GM19328 (cell line): ENCODE results near the gene MGLL.

Source experiments
- ATAC-seq: cut with Tn5 transposase; IDR thresholded peaks from one replicate; pipeline ENCODE4 v1.9.1; 2021; ENCODE audit warnings: mild to moderate bottlenecking, moderate library complexity; ENCODE audit not compliant: unreplicated experiment

MGLL gene

DNA sequence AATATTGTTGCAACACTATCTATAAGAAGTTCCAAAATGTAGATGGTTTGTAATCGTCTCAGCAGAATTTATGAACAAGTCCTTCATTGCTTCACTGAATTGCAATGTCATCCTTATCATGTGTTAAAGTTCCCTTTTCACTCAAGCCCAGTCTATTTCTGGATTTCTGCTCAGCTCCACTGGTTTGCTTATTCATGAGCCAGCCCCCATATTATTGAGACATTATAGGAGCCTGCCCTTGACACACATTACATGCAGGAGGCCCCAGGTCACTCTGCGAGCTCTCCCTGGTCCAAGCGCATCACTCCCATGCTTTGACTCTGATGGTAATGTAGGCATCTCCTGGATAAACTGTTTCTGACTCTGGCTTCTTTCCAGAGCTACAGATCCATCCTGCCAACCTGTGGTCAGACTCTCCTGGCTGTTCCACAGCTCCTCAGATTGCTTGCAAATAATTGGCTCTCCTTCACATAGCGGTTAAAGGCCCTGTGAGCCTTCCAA, 92.7 kb downstream of the MGLL start:
- no peak for ATAC-seq

DNA sequence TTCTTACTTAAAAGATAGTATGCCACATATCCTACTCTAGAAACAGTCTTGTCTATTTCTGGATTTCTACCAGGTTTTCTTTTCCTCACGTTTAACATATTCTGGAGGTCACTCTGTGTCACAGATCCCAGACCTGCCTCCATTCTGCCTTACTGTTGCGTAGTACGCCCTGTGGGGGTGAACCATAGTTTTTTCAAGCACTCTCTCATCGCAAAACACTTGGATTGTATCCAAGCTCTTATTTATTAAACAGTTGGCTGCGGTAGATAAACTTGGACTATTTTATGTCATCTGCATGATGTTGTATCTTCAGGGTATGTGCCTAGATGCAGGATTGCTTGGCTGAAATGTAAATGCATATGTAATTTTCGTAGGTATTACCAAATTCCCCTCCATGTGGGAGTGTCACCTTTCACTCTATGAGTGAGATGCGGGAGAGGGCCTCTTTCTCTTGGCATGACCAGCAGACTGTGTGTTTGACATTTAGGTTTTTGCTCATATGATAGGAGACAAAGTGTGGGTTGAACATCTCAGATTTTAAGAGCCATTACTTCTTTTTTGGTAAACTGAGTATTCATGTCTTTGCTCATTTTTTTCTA, 93.8 kb downstream of the MGLL start:
- ATAC-seq = no peak

DNA sequence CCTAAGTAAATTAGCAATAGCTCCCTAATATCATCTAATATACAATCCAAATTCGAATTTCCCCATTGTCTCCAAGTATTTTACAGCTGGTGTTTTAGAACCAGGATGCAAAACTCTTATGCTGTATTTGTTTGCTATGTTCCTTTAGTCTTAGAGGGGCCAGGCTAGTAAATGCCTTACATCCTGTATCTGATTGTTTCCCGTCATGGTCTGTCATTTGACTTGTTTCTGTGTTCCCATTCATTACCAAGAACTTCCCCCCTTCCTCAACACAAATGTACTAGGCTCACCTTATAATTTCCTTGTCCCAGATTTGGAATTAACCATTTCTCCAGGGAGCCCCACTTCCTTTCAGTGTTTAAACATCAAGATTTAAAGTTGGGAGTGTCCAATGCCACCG, 95.4 kb downstream of the MGLL start:
- no peak for ATAC-seq

DNA sequence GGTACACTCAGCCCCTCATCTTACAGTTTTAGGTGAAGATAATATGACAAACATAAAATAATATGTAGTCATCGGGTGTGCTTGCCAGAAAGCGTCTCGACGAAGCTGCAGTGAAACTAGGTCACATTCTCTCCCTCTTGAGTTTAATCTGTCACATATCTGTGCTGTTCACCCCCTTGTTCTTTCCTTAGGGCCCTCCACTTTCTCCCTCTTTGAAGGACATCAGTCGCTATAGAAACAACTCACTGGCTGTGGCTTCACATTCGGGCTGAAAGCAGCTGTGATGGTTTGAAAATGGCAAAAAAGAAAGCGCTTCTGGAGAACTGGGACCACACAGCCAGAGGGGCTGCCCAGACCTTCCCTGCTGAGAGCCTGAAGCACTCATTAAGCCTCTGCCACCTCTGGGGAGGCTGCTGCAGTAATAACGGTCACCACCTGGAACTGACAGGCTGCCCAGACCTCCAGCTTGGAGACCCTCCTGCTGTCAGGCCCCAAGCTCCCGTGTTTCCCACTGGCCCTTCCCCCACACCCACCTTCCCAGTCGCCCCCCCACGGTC, 99.2 kb downstream of the MGLL start:
- ATAC-seq = no peak

DNA sequence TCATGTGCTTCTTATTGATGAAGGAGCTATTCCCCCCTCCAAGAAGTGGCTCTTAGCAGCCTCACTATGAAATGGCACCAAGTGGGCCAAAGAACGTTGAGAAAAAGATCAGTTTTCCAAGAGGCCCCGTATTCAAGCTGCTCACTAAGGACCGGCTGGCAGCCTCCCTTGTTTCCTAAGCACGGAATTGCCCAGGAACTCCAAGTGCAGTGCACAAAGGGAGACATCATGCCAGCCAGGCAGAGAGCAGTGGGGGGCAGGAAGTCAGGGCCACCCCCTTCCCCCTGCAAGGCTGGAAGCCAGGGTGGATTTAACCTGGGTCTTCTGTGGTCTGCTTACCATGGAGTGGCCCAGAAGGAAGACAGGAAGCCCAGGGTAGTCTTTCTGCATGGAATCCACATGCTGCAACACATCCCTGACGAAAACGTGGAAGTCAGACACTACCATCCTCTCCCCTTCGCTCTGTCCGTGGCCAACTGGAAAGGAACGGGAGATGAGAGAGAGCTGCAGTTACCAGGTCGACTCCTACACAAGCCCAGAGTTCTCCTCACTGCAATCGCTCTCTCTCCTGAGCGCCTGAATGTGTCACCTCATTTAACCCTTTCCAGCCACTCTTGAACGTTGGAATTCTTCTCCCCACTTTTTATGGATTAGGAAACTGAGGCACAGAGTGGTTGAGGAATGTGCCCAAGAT, 100.1 kb downstream of the MGLL start:
- no peak for ATAC-seq

DNA sequence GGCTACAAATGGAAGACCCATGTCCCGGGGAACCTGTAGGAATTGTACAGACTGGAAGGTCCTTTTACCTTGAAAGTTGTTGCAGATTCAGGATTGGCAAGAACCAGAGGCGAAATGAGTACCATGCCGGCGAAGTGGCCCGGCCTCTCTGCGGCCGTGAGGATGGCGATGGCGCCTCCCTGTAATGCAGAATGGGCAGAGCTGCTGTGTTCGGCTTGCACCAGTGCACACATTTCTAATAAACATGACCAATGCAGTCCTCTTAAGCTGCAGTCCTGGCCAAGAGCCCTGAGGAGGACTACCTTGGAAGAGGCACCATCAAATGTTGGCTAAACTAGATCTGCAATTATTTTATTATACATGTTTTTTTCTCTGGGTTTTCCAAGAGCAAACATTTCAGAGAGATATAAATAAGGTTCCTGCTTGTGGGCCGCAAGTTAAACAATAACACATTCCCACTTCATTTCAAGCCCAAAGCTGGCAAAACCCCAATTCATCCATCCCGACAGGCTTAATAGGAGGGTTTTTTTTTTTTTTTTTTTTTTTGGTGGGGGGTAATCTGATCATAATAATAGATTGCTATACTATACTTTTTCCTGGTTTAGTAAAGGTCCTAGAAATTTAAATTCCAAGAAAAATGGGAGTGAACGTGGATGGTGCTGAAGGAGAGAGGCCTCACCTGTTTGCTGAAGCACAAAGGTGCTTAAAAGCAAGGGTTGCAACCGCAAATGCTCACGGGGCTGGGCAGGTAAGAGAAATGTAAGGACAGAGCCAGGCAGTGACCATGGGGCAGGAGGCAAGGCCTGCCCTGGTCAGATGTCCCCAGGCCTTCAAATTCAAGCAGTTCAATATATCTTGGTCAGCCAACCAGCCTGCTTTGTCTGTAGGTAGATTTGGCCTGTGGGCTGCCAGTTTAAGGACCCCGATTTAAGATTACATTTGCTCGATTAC, 101.1 kb downstream of the MGLL start:
- ATAC-seq = no peak

DNA sequence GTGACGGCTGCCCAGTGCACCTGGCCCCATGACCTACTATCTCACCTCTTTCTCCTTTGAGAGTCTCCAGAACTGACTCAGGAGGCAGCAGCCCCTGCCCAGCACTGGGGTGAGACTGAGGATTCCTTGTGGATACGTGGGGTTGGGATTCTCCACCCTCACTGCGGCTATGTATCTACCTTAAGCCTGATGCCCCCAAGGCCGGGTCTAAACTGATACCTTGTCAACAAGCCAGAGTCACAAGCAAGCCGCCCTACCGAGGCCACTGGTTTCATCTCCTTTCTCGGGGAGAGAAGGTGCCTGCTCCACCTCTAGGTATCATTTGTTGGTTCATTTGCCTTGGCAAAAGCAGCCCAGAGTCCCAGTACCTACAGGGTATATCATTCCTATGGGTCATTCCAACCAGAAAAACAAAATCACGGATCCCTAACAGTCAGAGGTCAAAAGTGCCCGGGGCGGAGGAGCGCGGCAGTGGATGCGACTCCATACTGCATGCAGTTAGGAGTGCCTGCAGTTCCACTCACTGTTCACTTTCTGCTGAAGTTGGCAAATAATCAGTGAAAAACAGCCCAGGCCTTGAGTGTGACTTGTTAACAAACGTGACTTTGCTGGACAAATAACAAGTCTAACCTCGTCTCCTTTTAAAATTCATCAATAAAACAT, 102.0 kb downstream of the MGLL start:
- no peak for ATAC-seq

DNA sequence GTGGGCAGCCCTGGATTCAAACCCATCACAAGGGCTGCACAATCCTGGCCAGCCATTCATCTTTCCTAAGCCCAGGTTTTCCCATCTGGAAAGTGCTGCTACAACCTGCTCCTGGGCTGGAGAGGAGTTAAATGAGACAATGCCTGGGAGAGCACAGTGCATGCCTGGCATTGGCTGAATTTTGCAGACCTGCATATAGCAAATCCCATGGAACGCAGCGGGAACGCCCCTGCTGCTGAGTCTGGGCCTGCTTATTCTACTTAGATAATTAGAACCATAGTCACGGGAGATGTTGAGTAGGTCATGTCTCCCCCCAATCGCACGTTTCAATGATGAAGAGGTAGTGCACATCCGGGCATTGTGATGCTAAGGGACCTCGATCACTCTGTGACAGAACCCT, 102.9 kb downstream of the MGLL start:
- no peak for ATAC-seq

DNA sequence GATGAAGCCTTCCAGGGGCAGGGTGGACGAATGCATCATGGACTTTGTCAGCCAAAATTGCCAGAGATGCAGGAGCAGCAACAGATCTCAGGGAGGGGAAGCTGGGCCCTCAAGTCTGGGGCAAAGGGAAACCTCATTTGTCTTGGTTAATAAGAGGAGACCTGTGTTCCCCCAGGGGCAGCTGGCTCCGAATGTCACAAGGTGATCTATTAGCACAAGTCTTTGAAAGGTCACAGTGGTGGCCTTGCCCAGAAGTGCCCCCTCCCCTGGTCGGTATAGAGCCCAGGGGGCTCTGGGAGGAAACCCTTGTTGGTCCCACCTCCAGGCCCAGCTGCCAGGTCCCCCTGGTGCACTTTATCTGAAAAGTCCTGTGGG, 103.4 kb downstream of the MGLL start:
- no peak for ATAC-seq

DNA sequence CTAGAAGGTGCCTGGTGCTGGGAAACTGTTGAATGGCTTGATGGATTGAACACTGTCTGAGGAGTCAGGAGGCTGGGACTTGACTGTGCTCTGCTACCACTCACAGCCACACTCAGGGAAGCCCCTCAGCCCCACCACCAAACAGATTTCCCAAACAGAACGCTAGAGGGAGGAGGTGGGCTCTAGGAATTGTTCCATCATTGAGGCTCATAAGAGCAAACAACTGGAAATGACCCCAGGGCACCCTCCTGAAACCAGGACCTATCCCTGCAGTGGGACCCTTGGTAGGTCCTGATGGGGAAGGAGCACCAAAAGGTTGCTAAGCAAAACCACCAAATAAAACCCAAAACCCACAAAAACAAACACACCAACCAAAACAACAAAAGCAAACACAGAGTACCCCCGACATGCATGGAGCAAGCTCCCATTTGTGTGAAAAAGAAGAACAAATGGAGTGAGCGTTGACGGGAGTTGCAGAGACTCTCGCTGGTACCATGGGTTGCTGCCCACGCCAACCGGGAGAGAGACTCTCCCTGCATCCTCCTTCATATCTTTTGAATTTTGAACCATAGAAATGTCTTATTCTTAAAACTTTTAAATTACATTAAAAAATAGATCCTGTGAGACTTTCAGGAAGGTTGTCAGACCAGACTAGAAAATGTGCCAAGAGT, 103.9 kb downstream of the MGLL start:
- no peak for ATAC-seq

DNA sequence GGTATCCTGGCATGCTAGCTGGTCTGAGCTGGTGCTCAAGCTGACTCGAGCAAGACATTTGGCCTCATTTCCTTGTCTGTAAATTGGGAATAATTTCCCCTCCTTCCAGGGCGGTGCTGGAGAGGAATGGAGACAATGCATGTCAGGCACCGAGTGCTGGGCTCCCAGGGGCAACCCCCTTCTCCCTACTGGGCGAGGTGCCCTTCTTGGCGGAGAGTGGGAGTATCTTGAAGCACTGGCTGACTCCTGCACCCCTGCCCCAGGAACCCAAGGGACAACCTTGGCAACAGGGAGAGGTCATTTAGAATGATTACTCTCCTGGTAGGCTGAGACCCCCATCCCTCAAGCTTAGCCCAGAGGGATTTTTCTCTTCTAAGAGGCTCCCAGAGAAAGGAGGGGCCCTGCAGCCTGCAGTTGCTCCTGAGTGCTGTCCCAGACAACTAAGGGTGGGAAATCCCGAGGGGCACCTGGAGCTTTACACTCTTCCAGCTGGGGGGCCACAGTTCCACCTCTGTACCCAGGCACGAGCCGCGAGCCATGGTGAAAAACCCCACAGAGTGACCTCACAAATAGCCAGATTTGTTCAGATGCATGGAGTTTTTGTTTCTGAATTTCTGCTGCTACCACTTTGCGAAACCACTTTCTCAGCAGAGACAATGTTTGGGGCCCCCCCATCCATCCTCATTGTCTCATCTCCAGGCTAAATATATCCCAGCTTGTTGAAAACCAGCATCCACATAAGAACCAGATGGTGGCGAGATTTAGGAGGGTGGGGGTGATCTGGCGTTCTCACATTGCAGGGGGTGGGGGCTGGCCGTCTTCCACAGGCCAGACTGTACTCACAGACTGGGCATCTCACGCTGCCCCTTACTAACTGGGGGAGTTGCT, 104.7 kb downstream of the MGLL start:
- no peak for ATAC-seq

DNA sequence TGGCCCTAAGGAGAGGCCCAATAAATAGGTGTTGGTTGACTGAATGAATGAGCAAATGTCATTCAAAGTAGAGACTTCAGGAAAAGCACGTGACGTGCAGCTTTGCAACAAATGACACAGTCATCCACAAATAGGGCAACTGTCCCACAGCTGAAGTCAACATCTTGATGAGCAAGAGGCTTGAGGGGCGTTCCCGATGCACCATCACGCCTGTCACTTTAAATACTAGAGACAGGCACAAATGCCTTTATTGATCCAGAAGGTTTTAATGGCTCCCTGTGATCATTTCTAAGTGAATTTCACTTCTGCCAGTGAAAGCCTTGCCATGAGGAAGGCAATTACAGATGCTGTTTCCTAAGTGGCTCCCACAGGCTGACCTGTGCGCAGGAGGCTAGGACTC, 105.9 kb downstream of the MGLL start:
- ATAC-seq = no peak

DNA sequence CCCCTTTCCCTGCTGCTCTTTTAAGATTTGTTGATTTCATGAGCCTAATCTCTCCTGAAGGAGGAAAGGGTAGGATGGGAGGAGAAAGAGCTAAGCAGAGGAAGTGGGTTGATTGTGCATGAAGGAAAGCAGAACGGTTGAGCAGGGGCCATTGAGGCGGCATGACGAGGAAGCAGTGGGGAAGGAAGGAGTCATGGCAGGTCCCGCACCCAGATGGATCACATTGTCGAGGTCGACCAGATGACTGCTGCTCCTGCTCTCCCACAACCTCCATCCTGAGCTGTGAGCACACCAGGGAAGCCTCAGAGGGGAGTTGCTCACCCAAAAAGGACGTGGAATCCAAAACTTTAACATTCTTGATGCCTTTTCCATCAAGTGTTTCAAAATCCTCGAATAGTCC, 106.8 kb downstream of the MGLL start:
- ATAC-seq = no peak

DNA sequence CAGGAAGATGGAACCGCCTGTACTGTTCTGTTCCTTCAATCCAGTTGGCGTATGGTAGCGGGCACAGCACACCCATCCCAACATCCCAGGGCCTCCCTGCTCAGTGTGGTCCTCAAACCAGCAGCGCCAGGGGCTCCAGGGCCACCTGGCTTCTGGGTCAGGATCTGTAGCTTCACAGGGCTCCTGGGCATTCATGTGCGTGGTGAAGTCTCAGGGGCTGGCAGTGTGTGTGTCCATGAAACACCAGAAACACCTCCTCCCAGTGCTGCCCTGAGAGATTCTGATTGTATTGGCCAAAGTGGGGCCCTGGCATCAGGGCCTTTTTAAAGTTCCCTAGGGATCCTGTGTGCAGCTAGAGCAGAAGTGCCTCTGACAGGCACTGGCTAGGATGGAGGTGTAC, 107.4 kb downstream of the MGLL start:
- no peak for ATAC-seq

DNA sequence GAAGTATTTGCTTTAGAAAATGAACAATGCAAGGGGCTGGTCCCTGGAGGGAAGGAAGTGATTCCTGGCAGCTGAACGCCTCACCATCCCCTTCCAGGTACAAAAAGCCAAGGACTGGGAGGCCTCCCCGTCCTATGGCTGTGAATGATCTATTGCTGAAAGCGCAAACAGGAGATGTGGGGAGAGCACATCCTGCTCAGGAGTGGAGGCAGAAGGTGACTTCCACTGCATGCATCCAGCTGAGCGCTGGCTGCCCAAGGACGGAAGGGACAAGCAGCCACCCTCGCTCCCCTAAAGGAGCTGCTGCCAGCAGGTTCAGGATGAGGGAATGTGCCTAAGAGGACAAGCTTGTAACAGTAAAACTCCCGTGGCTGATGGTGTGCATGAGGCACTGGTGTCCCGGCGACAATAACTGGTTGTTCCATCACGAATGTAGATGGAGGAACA, 108.2 kb downstream of the MGLL start:
- no peak for ATAC-seq

DNA sequence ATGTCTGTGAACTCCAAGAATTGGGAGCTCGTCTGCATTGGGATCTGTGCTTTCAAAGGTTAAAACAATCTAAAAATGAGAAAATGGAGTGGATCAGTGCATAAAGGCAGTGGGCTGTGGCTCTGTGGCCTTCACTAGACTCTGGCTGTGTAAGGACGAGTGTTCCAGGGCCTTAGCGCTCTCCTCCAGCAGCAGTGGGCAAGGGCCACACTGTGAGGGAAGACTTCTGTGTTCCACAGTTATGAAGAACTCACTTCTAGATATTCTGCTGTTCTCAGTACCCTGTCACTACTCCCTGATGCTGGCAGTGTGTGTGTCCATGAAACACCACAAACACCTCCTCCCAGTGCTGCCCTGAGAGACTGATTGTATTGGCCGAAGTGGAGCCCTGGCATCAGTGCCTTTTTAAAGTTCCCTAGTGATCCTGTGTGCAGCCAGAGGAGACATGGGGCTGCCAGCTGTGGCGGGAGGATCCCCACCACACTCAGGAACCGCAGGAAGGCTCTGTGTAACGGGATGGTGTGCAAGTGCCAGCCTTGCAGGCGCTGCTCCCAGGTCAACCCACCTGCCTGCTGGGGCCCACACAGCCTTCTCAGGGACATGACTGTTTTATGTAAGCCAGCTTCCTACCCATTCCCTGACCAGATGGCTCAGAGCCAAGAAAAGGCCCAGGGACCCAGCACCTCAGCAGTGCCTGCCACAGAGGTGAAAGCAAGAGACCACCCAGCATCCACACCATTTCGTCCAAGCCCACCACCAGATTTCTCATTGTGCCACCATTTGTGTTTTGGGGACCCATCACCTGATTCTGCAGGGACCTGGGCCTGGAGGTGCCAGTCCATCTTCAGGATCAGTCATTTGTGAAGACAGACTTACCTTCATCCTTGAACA, 109.2 kb downstream of the MGLL start:
- no peak for ATAC-seq

DNA sequence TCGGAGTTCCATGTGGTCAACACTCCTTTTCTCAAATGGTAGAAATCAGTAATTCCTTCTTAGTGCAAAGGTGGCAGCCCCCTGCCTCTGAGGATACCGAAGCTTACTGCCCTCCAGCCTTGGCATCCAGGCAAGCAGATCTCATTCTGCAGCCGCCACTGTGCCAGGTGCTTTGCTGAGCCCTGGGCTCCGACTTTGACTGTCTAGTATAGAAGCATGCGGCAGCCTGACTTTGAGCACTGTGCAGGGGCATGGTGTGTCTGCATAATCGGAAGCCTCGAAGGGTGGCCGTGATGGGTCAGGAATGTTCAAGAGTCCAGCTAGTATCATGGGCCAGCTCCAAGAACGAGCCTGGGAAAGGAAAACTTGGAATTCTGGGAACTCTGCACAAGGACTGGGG, 109.9 kb downstream of the MGLL start:
- no peak for ATAC-seq

DNA sequence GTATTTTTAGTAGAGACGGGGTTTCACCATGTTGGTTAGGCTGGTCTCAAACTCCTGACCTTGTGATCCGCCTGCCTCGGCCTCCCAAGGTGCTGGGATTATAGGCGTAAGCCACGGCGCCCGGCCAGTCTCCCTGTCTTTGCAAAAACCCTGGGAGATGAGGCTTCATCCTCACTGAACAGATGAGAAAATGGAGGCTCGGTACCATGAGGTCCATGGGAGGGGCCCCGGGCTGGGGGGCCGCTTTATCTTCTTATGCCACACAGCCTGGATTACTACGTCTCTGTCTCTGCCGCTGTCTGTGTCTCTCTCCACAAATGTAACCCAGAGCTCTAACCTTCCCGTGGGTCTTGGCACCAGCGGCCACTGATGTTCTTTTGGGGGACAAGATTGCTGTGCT, 110.4 kb downstream of the MGLL start:
- ATAC-seq = no peak
